HepG2 (cell line): ENCODE results near the gene COL10A1. TPM values are rescaled to one million over a fixed set of nuclear protein-coding genes. Genes with fewer than 3 reads are reported as not detected.

Source experiments
- CREBL2 ChIP-seq: sonication (generic); formaldehyde crosslinking; IDR thresholded peaks from 2 replicates; pipeline ENCODE4 v1.8.1; 2023; ENCODE audit warnings: missing genetic modification reagents, mild to moderate bottlenecking, borderline replicate concordance
- E2F2 ChIP-seq: sonication (generic); formaldehyde crosslinking; IDR thresholded peaks from 2 replicates; pipeline ENCODE4 v1.4.0; 2020; ENCODE audit warnings: missing genetic modification reagents, borderline replicate concordance
- FOXA3 ChIP-seq: IDR thresholded peaks from 2 replicates; pipeline ENCODE4 v1.6.1; 2016; ENCODE audit warnings: missing genetic modification reagents, missing compliant biosample characterization
- KDM5A ChIP-seq: fragments of 200-600 bp; sonication (generic); IDR thresholded peaks from 2 replicates; pipeline ENCODE4 v1.7.0; 2018; ENCODE audit warnings: antibody characterized with exemption, mild to moderate bottlenecking, low read length, borderline replicate concordance
- MAZ ChIP-seq, 2 experiments: sonication (generic) in 1 of 2; formaldehyde crosslinking in 1 of 2; IDR thresholded peaks; 2 replicates each; pipeline versions ENCODE4 v1.5.0 to v1.6.1; 2012 to 2020; ENCODE audit warnings: low read depth in 2 of 2, mild to moderate bottlenecking in 2 of 2, borderline replicate concordance in 1 of 2, improper control_type of control experiment in 1 of 2, low read length in 1 of 2, missing genetic modification reagents in 1 of 2, moderate library complexity in 1 of 2
- MXI1 ChIP-seq: IDR thresholded peaks from 3 replicates; pipeline ENCODE4 v1.6.1; 2012; ENCODE audit warnings: low read depth, low read length, inconsistent platforms, borderline replicate concordance
- RNF219 ChIP-seq: sonication (generic); formaldehyde crosslinking; IDR thresholded peaks from 2 replicates; pipeline ENCODE4 v1.5.0; 2020; ENCODE audit warnings: mild to moderate bottlenecking, missing genetic modification reagents
- THRA ChIP-seq: sonication (generic); formaldehyde crosslinking; IDR thresholded peaks from 2 replicates; pipeline ENCODE4 v1.4.0; 2020; ENCODE audit warnings: missing genetic modification reagents, borderline replicate concordance
- TRIM24 ChIP-seq: sonication (generic); formaldehyde crosslinking; IDR thresholded peaks from 2 replicates; pipeline ENCODE4 v1.8.0; 2022; ENCODE audit warnings: mild to moderate bottlenecking, missing genetic modification reagents
- ZFP36L2 ChIP-seq: sonication (generic); formaldehyde crosslinking; IDR thresholded peaks from 2 replicates; pipeline ENCODE4 v1.4.0; 2020; ENCODE audit warnings: missing genetic modification reagents
- ZFP62 ChIP-seq: sonication (generic); formaldehyde crosslinking; IDR thresholded peaks from 2 replicates; pipeline ENCODE4 v1.4.0; 2020; ENCODE audit warnings: missing genetic modification reagents
- ZNF160 ChIP-seq: sonication (generic); formaldehyde crosslinking; IDR thresholded peaks from 2 replicates; pipeline ENCODE4 v1.8.0; 2022; ENCODE audit warnings: mild to moderate bottlenecking, inconsistent platforms, missing genetic modification reagents
- ZNF18 ChIP-seq: sonication (generic); formaldehyde crosslinking; IDR thresholded peaks from 2 replicates; pipeline ENCODE4 v1.8.0; 2022; ENCODE audit warnings: mild to moderate bottlenecking, missing genetic modification reagents; ENCODE audit not compliant: insufficient replicate concordance
- ZNF326 ChIP-seq: sonication (generic); formaldehyde crosslinking; IDR thresholded peaks from 2 replicates; pipeline ENCODE4 v1.4.0; 2020; ENCODE audit warnings: missing genetic modification reagents, borderline replicate concordance
- ZNF337 ChIP-seq: sonication (generic); formaldehyde crosslinking; IDR thresholded peaks from 2 replicates; pipeline ENCODE4 v1.5.1; 2020; ENCODE audit warnings: missing genetic modification reagents, low read depth, mild to moderate bottlenecking, borderline replicate concordance
- ZNF430 ChIP-seq: sonication (generic); formaldehyde crosslinking; IDR thresholded peaks from 2 replicates; pipeline ENCODE4 v1.9.0; 2021; ENCODE audit warnings: mild to moderate bottlenecking, missing genetic modification reagents
- ZNF563 ChIP-seq: sonication (generic); formaldehyde crosslinking; IDR thresholded peaks from 2 replicates; pipeline ENCODE4 v1.8.0; 2022; ENCODE audit warnings: mild to moderate bottlenecking, moderate library complexity, missing genetic modification reagents
- ZNF580 ChIP-seq: IDR thresholded peaks from 2 replicates; pipeline ENCODE4 v1.6.1; 2016; ENCODE audit warnings: low read depth, borderline replicate concordance
- ZNF772 ChIP-seq: sonication (generic); formaldehyde crosslinking; IDR thresholded peaks from 2 replicates; pipeline ENCODE4 v1.5.0; 2020; ENCODE audit warnings: mild to moderate bottlenecking, missing genetic modification reagents
- ZNF788 ChIP-seq: sonication (generic); formaldehyde crosslinking; IDR thresholded peaks from 2 replicates; pipeline ENCODE4 v1.5.0; 2020; ENCODE audit warnings: mild to moderate bottlenecking, missing genetic modification reagents, borderline replicate concordance
- polyA plus RNA-seq, 8 experiments: library from polyadenylated mRNA; depleted of rRNA in 3 of 8; stranded (reverse) in 7 of 8; unstranded in 1 of 8; fragments of >200 nt; fragmentation: Illumina TruSeq in 4 of 8; extraction: Trizol in 4 of 8; gene quantifications; 2 replicates each; pipeline versions ENCODE4 v1.2.1 to v1.2.3, GENCODE V29; 2011 to 2016; ENCODE audit warnings: low read depth in 4 of 8, missing spikeins in 1 of 8, mixed read lengths in 1 of 8; ENCODE audit not compliant: insufficient read depth in 1 of 8
- total RNA-seq, 5 experiments: library from RNA; depleted of rRNA; stranded (reverse); fragments of >200 nt; fragmentation: Illumina TruSeq; extraction: Trizol; gene quantifications; 2 replicates each; pipeline ENCODE4 v1.2.3, GENCODE V29; 2016; ENCODE audit warnings: low read depth in 1 of 5

The COL10A1 gene
- total and polyA plus RNA-seq, 2 of the 13 experiments (the other 11 are each of a cell fraction or from before 2014, with no cell fraction given) = 0.07 TPM; not detected in 1

GRCh38 chr6:116100419-116101301 is 25.3 kb downstream of the COL10A1 start, which contains the start of gene NT5DC1 (continued):
- TF ChIP-seq MAZ (IDR thresholded peaks at IDR 0.05; ENCODE audit: borderline replicate concordance, low read depth, low read length) = peak; percentile 81
- TF ChIP-seq MAZ (CRISPR knock-in tag; IDR thresholded peaks at IDR 0.05; ENCODE audit: low read depth) = peak; percentile 98
- peak; percentile 58; the same call in 1 of the 3 replicates for TF ChIP-seq MXI1
- TF ChIP-seq ZFP62 (CRISPR knock-in tag) = no peak; the same call in 1 of the 2 replicates
- peak; percentile 98 for TF ChIP-seq ZNF430 (CRISPR knock-in tag)
- peak; percentile 93; the same call in 1 of the 2 replicates for TF ChIP-seq CREBL2 (CRISPR knock-in tag)
- peak; percentile 50; the same call in 1 of the 2 replicates for TF ChIP-seq ZNF580 (CRISPR knock-in tag)
- TF ChIP-seq FOXA3 (CRISPR knock-in tag) = peak; percentile 56; the same call in 1 of the 2 replicates
- peak; percentile 18; the same call in 1 of the 2 replicates for TF ChIP-seq THRA
- no peak for TF ChIP-seq KDM5A
- peak; percentile 77; the same call in 1 of the 2 replicates for TF ChIP-seq RNF219 (CRISPR knock-in tag)
- TF ChIP-seq ZNF18 (CRISPR knock-in tag) = no peak
- no peak; the same call in 1 of the 2 replicates for TF ChIP-seq ZFP36L2
- TF ChIP-seq ZNF337 (CRISPR knock-in tag) = peak; percentile 95; the same call in 1 of the 2 replicates
- TF ChIP-seq ZNF326 = no peak
- TF ChIP-seq ZNF788 = peak; percentile 85; the same call in 1 of the 2 replicates
- peak; percentile 93 for TF ChIP-seq ZNF772 (CRISPR knock-in tag)
- peak; percentile 97 for TF ChIP-seq ZNF563
- TF ChIP-seq TRIM24 (CRISPR knock-in tag) = no peak
- TF ChIP-seq E2F2 (CRISPR knock-in tag) = peak; percentile 84; the same call in 1 of the 2 replicates
- peak; percentile 92 for TF ChIP-seq ZNF160 (CRISPR knock-in tag)
